HG03045 (cell line): ENCODE data around the gene SLC13A3.

Experiments used
- ATAC-seq: cut with Tn5 transposase; IDR thresholded peaks from one replicate; pipeline ENCODE4 v1.9.1; 2021; ENCODE audit warnings: mild to moderate bottlenecking, moderate library complexity; ENCODE audit not compliant: unreplicated experiment

SLC13A3 gene

DNA sequence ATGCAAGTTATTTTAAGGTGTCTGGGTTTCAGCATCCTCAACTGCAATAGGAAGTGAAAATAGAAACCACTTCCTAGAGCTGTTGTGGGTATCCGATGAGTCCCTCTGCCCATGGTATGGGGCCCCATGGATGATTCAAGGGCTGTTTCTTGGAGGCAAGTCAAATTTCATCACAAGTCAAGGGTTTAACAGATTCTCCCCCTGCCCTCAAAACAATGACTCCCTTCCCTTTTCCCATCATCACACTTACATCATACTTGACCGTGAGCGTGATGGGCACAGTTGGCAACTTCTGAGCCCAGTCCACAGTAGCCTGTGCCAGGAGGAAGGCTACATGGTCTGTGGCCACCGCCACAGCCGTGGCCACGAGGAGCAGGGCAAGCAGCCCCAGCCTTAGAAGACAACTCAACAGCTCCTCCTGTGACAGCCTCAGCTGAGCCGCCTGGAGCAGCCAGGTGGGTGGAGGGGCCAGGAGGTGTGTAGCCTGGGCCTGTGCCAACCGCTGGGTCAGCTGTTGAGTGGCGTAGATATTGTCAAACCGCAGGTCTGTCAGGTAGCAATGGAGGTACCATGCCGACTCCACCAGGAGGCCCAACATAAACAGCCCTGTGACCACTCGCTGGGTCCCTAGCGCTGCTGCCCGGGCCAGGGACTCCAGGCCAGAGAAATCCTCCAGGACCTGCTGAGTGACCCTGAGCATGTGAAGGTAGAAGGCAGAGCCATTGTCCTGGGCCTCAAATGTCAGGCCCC is 106.0 kb downstream of the SLC13A3 start:
- ATAC-seq = no peak

- no peak for ATAC-seq
Measured at GRCh38 chr20:46544576-46544975, 106.7 kb downstream of the SLC13A3 start.

- ATAC-seq = no peak
Measured at GRCh38 chr20:46543959-46544358, 107.3 kb downstream of the SLC13A3 start.

- ATAC-seq = no peak
Measured at GRCh38 chr20:46543033-46543432, 108.2 kb downstream of the SLC13A3 start.

GRCh38 chr20:46541229-46541935 is 109.9 kb downstream of the SLC13A3 start:
- ATAC-seq = no peak

GRCh38 chr20:46539113-46539512 is 112.1 kb downstream of the SLC13A3 start:
- no peak for ATAC-seq

GRCh38 chr20:46530640-46531039 is 120.6 kb downstream of the SLC13A3 start:
- no peak for ATAC-seq

DNA sequence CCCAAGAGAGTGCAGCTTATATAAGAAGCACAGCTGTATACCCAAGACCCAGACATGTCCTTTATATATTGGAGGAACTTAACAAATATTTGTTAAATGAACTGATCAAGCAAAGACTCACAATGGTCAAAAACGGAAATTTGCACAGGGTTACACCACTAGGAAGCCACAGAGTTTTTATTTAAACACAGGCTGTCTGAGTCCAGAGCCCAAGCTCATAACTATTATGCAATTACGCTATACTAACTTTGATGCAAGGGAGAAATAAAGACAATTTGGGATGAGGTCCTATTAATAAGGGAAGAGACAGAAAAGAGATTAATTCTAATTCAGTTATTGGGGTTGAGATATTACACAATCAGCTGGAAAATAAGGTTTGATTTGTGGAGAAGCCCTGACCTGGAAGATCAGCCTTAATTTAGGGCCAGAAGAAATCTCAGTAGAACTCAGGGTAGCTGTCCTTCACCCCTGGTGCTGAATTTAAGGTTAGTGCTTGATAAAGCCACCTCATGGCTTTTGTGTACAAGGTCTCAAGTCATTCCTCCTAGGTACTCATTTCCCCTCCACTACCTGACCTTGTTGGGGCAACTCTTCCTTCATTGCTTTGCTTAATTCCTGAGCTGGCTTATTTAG is 127.4 kb downstream of the SLC13A3 start:
- no peak for ATAC-seq

- no peak for ATAC-seq
Measured at GRCh38 chr20:46523108-46523507, 128.2 kb downstream of the SLC13A3 start.

GRCh38 chr20:46520976-46521579 is 130.2 kb downstream of the SLC13A3 start:
- no peak for ATAC-seq

DNA sequence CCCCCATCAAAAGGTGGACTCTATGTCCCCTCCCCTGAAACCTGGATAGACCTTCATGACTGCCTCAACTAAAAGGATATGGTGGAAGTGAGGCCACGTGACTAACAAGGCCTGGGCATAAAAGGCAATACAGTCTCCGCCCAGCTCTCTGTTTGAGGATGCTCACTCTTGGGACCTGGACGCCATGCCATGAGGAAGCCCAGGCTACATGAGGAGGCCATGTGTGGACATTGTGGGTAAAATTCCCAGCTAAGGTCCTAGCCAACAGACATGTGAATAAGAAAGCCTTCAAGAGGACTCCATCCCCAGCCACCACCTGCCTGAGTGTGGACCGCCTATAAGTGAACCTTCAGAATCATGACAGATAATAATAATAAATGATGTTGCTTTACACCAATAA is 130.7 kb downstream of the SLC13A3 start:
- no peak for ATAC-seq

- no peak for ATAC-seq
Measured at GRCh38 chr20:46519471-46520068, 131.7 kb downstream of the SLC13A3 start.

- ATAC-seq = peak; percentile 42
Measured at GRCh38 chr20:46512943-46513844, 138.1 kb downstream of the SLC13A3 start, which contains the start of gene ZNF334. Gene ZNF334 (minus strand): TSS chr20:46513559. CDS start chr20:46512102, 1,457 bp downstream.

DNA sequence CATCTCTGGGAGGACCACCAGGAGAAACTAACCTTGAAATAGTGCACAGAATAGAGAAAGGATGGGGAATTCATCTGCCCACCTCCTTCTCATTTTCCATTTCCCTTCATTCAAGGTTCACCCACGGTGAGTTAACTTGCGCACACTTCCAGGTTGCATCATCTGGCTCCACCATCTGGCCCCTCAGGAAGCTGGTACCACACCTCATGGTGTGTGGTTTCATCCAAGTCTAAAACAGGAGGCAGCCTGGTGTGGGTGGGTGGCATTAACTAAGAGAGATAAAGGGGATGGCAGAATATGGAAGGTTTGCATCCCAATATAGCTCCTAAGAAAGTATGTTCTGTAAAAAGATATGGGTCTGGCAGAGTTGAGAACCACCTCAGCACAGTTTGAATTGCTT is 141.7 kb downstream of the SLC13A3 start:
- ATAC-seq = no peak
